ENCODE results near the gene MTCH2. TPM values are rescaled to one million over a fixed set of nuclear protein-coding genes. Genes with fewer than 3 reads are reported as not detected.

The MTCH2 gene
- total and polyA plus RNA-seq, 4 donors = 33.0 to 76.2 (median 59.8) TPM

DNA sequence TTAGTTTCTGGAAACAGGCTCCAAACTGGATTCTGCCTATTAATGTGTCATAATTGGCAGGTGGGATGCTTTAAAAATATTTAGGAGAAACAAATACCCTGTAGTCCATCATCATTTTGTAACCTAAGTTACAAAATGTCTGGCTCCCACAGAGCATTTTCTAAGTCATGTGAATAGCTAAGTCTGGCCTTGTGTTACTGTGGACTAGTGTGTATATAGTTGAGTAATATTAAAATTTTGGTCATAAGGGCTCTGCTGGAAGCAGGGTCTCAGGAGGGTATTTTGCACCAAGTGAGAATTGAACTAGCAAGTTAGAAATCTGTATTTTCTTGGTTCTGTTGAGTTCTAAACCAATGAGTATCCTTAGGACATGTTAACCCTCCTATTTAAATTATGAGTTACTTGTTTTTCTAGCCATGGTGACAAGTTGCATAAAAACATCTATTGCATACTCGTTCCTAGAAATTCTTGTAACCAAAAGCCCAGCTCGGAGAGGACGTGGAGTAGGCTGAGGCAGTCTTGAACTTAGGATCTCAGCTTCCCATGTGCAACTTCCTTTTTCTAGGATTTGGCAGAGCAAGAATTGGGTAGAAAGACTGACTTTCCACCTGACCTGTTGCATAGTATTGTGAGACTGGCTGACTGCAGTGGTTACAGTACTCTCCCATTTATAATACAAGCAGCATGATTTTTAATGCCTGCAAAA, 71.6 kb downstream of the MTCH2 start:
- H3K9me3 ChIP-seq (ENCODE audit: control insufficient read depth in 4 of 4, insufficient read depth in 3 of 4, low read length in 3 of 4) = peaks cover 0 to 2% (median 0%) of the 10 kb centered on the region in 4 donors
- H3K36me3 ChIP-seq (ENCODE audit: control insufficient read depth in 4 of 4, insufficient read depth in 4 of 4, low read length in 4 of 4) = peaks cover 0 to 32% (median 22%) of the 10 kb centered on the region in 4 donors
- H3K9ac ChIP-seq (ENCODE audit: insufficient read depth in 1 of 2, low read length in 2 of 2) = no peak overlapping the region
- no peaks in the 10 kb centered on the region for H3K27me3 ChIP-seq (ENCODE audit: control insufficient read depth in 3 of 3, insufficient read depth in 3 of 3, low read length in 2 of 3)
- H3K27ac ChIP-seq (ENCODE audit: low read depth in 1 of 2, low read length in 1 of 2) = no peak overlapping the region
- WGBS, 2 donors = 47 to 78% methylated on average over 3 of the region's 3 CpGs
- peaks cover 0 to 17% (median 2%) of the 10 kb centered on the region in 5 donors for H3K4me1 ChIP-seq (ENCODE audit: control insufficient read depth in 5 of 5, insufficient read depth in 5 of 5, low read length in 5 of 5)
- H3K4me3 ChIP-seq = no peak overlapping the region
- DNase-seq = no peak
- no peak for ATAC-seq (ENCODE audit: insufficient read depth, low FRiP score)
- TF ChIP-seq, protein P1, sequence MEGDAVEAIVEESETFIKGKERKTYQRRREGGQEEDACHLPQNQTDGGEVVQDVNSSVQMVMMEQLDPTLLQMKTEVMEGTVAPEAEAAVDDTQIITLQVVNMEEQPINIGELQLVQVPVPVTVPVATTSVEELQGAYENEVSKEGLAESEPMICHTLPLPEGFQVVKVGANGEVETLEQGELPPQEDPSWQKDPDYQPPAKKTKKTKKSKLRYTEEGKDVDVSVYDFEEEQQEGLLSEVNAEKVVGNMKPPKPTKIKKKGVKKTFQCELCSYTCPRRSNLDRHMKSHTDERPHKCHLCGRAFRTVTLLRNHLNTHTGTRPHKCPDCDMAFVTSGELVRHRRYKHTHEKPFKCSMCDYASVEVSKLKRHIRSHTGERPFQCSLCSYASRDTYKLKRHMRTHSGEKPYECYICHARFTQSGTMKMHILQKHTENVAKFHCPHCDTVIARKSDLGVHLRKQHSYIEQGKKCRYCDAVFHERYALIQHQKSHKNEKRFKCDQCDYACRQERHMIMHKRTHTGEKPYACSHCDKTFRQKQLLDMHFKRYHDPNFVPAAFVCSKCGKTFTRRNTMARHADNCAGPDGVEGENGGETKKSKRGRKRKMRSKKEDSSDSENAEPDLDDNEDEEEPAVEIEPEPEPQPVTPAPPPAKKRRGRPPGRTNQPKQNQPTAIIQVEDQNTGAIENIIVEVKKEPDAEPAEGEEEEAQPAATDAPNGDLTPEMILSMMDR (IDR thresholded peaks at IDR 0.05; ENCODE audit: control extremely low read depth, extremely low read depth) = no peak

GRCh38 chr11:47569646-47570045, 72.7 kb downstream of the MTCH2 start:
- peaks cover 0 to 2% (median 0%) of the 10 kb centered on the region in 4 donors for H3K9me3 ChIP-seq (ENCODE audit: control insufficient read depth in 4 of 4, insufficient read depth in 3 of 4, low read length in 3 of 4)
- H3K27ac ChIP-seq (ENCODE audit: low read depth in 1 of 2, low read length in 1 of 2) = no peak overlapping the region
- ATAC-seq (ENCODE audit: insufficient read depth, low FRiP score) = no peak
- peaks cover 0 to 26% (median 21%) of the 10 kb centered on the region in 4 donors for H3K36me3 ChIP-seq (ENCODE audit: control insufficient read depth in 4 of 4, insufficient read depth in 4 of 4, low read length in 4 of 4)
- H3K4me3 ChIP-seq = no peak overlapping the region
- peaks cover 0 to 17% (median 4%) of the 10 kb centered on the region in 5 donors for H3K4me1 ChIP-seq (ENCODE audit: control insufficient read depth in 5 of 5, insufficient read depth in 5 of 5, low read length in 5 of 5)
- TF ChIP-seq, protein P1 (IDR thresholded peaks at IDR 0.05; ENCODE audit: control extremely low read depth, extremely low read depth) = no peak
- DNase-seq = no peak
- 92 to 96% methylated on average over 7 of the region's 7 CpGs for WGBS, 2 donors
- H3K9ac ChIP-seq (ENCODE audit: insufficient read depth in 1 of 2, low read length in 2 of 2) = no peak overlapping the region
- H3K27me3 ChIP-seq (ENCODE audit: control insufficient read depth in 3 of 3, insufficient read depth in 3 of 3, low read length in 2 of 3) = no peaks in the 10 kb centered on the region

Small RNA genes lying within 50 kb of the gene (small RNA-seq; reads per million reads assigned to genes)
- 0.06 reads per million for gene RNU5E-10P (ENCODE audit: low replicate concordance)

Other genes with a start within 250 kb of the MTCH2 start
- 10 to 100 TPM; 31.8 to 83.8 TPM for gene SLC39A13, start 234.0 kb downstream of the MTCH2 start, total RNA-seq
- gene SLC39A13, start 234.0 kb downstream of the MTCH2 start, polyA plus RNA-seq = 10 to 100 TPM; 67.5 to 82.2 TPM
- 100 to 1,000 TPM in 1 of 2 donors, 10 to 100 TPM in 1; 61.6 to 137 TPM for gene PSMC3, start 216.1 kb downstream of the MTCH2 start, total RNA-seq
- 100 to 1,000 TPM; 145 to 192 TPM for gene PSMC3, start 216.1 kb downstream of the MTCH2 start, polyA plus RNA-seq
- 1 to 10 TPM in 1 of 2 donors, not detected in 1; 1.5 TPM for gene RAPSN, start 193.4 kb downstream of the MTCH2 start, total RNA-seq
- under 1 TPM; 0.38 to 0.49 TPM for gene RAPSN, start 193.4 kb downstream of the MTCH2 start, polyA plus RNA-seq
- gene CELF1, start 89.4 kb downstream of the MTCH2 start, total RNA-seq = 100 to 1,000 TPM in 1 of 2 donors, 10 to 100 TPM in 1; 92.4 to 184 TPM
- 10 to 100 TPM; 32.2 to 35.2 TPM for gene CELF1, start 89.4 kb downstream of the MTCH2 start, polyA plus RNA-seq
- gene PTPMT1, start 77.0 kb downstream of the MTCH2 start, total RNA-seq = 10 to 100 TPM; 45.1 to 66.9 TPM
- 10 to 100 TPM; 70.0 to 91.6 TPM for gene PTPMT1, start 77.0 kb downstream of the MTCH2 start, polyA plus RNA-seq
- 10 to 100 TPM; 15.0 to 17.1 TPM for gene KBTBD4, start 63.6 kb downstream of the MTCH2 start, total RNA-seq
- 10 to 100 TPM in 1 of 2 donors, 1 to 10 TPM in 1; 5.8 to 16.9 TPM for gene KBTBD4, start 63.6 kb downstream of the MTCH2 start, polyA plus RNA-seq
- gene NDUFS3, start 63.5 kb downstream of the MTCH2 start, total RNA-seq = 10 to 100 TPM; 32.2 to 89.5 TPM
- 100 to 1,000 TPM in 1 of 2 donors, 10 to 100 TPM in 1; 90.5 to 168 TPM for gene NDUFS3, start 63.5 kb downstream of the MTCH2 start, polyA plus RNA-seq
- gene FAM180B, start 55.9 kb downstream of the MTCH2 start, total RNA-seq = under 1 TPM in 1 of 2 donors, not detected in 1; 0.34 TPM
- gene FAM180B, start 55.9 kb downstream of the MTCH2 start, polyA plus RNA-seq = under 1 TPM; 0.05 to 0.10 TPM
- gene C1QTNF4, start 48.1 kb downstream of the MTCH2 start, total RNA-seq = 1 to 10 TPM in 1 of 2 donors, under 1 TPM in 1; 0.40 to 1.8 TPM
- 1 to 10 TPM; 1.1 to 1.2 TPM for gene C1QTNF4, start 48.1 kb downstream of the MTCH2 start, polyA plus RNA-seq
- gene AGBL2, start 72.8 kb upstream of the MTCH2 start, total RNA-seq = 10 to 100 TPM; 11.0 to 12.5 TPM
- 1 to 10 TPM; 3.1 to 3.2 TPM for gene AGBL2, start 72.8 kb upstream of the MTCH2 start, polyA plus RNA-seq
- gene FNBP4, start 124.8 kb upstream of the MTCH2 start, total RNA-seq = 100 to 1,000 TPM in 1 of 2 donors, 10 to 100 TPM in 1; 74.6 to 172 TPM
- gene FNBP4, start 124.8 kb upstream of the MTCH2 start, polyA plus RNA-seq = 10 to 100 TPM; 37.3 to 44.4 TPM
- 10 to 100 TPM; 35.2 to 94.1 TPM for gene NUP160, start 205.8 kb upstream of the MTCH2 start, total RNA-seq
- gene NUP160, start 205.8 kb upstream of the MTCH2 start, polyA plus RNA-seq = 10 to 100 TPM; 15.8 to 18.3 TPM